Endothelial cell of umbilical vein (primary cell): ENCODE measurements around the gene SAMD4B. TPM values are rescaled to one million over a fixed set of nuclear protein-coding genes. Genes with fewer than 3 reads are reported as not detected.

Source experiments
- BruUV-seq: library from RNA; stranded (reverse); fragments of 400-500 nt; replicated peaks from 2 replicates; lab custom pipeline; 2021; lab: Mats Ljungman, UMichigan
- CTCF ChIA-PET: fragments of 300-600, 350-600 bp; sonication (Branson Sonifier 250); formaldehyde crosslinking; loops from one replicate; lab custom pipeline; 2021; ENCODE audit warnings: antibody characterized with exemption, inconsistent platforms; lab: Charles Lee
- POLR2A ChIA-PET: fragments of 300-600, 350-600 bp; sonication (Branson Sonifier 250); formaldehyde crosslinking; loops from one replicate; lab custom pipeline; 2021; ENCODE audit warnings: antibody characterized with exemption, inconsistent platforms; lab: Charles Lee
- DNase-seq: peaks from one replicate; pipeline ENCODE4 v3.0.0-alpha.2; 2011; ENCODE audit warnings: low read depth, low spot score
- FAIRE-seq: peaks from 2 replicates; lab custom pipeline; 2011; peaks lifted over from hg19 to GRCh38; lab: Jason Lieb, UNC
- H2AFZ ChIP-seq: 2 replicates; pipeline ENCODE4 v1.6.0; 2012; ENCODE audit warnings: low read depth, low read length, control low read depth, inconsistent platforms
- H3K27ac ChIP-seq: 2 replicates; pipeline ENCODE4 v1.5.1; 2011; ENCODE audit warnings: low read depth, mild to moderate bottlenecking, control low read depth, low read length, moderate library complexity; ENCODE audit not compliant: insufficient read depth
- H3K27me3 ChIP-seq, 2 experiments: 2 replicates each; pipeline versions ENCODE4 v1.6.0 to v1.6.1; 2011; ENCODE audit warnings: low read length in 2 of 2, mixed read lengths in 1 of 2; ENCODE audit not compliant: control insufficient read depth in 2 of 2, insufficient read depth in 2 of 2
- H3K36me3 ChIP-seq, 2 experiments: 2 replicates in 1 of 2; 3 replicates in 1 of 2; pipeline ENCODE4 v1.5.1; 2011; ENCODE audit warnings: low read length in 2 of 2, mild to moderate bottlenecking in 1 of 2, moderate library complexity in 1 of 2; ENCODE audit not compliant: control insufficient read depth in 2 of 2, insufficient read depth in 2 of 2; ENCODE audit errors: extremely low read depth in 1 of 2
- H3K4me1 ChIP-seq: 3 replicates; pipeline ENCODE4 v1.5.1; 2011; ENCODE audit warnings: mild to moderate bottlenecking, low read length; ENCODE audit not compliant: control insufficient read depth, insufficient read depth; ENCODE audit errors: extremely low read depth
- H3K4me2 ChIP-seq: 2 replicates; pipeline ENCODE4 v1.6.1; 2011; ENCODE audit warnings: low read length, control low read depth, mixed read lengths; ENCODE audit not compliant: insufficient read depth
- H3K4me3 ChIP-seq, 3 experiments: fragments of 200-600 bp in 1 of 3; sonication (generic), shearing (Covaris generic) in 1 of 3; replicated peaks in 1 of 3; 2 replicates each; pipeline ENCODE4 v1.5.1; 2011 to 2016; ENCODE audit warnings: control low read depth in 3 of 3, low read length in 3 of 3, mild to moderate bottlenecking in 2 of 3, inconsistent platforms in 1 of 3, low read depth in 1 of 3, moderate library complexity in 1 of 3; ENCODE audit not compliant: insufficient read depth in 1 of 3
- H3K79me2 ChIP-seq: 2 replicates; pipeline ENCODE4 v1.6.0; 2012; ENCODE audit warnings: low read length, inconsistent platforms; ENCODE audit not compliant: control insufficient read depth, insufficient read depth
- H3K9ac ChIP-seq: replicated peaks from 2 replicates; pipeline ENCODE3; 2011; ENCODE audit warnings: low read length, control low read depth; ENCODE audit not compliant: insufficient read depth; ENCODE audit errors: extremely low read depth
- H3K9me1 ChIP-seq: replicated peaks from 3 replicates; pipeline ENCODE4 v1.6.0; 2011; ENCODE audit warnings: mild to moderate bottlenecking, low read length; ENCODE audit not compliant: control insufficient read depth, insufficient read depth; ENCODE audit errors: extremely low read depth
- H3K9me3 ChIP-seq: replicated peaks from 2 replicates; pipeline ENCODE4 v1.5.1; 2012; ENCODE audit warnings: low read length, inconsistent platforms; ENCODE audit not compliant: control insufficient read depth, insufficient read depth
- H4K20me1 ChIP-seq: replicated peaks from 2 replicates; pipeline ENCODE3; 2011; ENCODE audit warnings: mild to moderate bottlenecking, low read length; ENCODE audit not compliant: control insufficient read depth, insufficient read depth; ENCODE audit errors: extremely low read depth
- EZH2 ChIP-seq: IDR thresholded peaks from 2 replicates; pipeline ENCODE4 v1.6.1; 2012; ENCODE audit warnings: borderline replicate concordance, low read depth, mild to moderate bottlenecking, moderate library complexity, low read length, inconsistent platforms; ENCODE audit not compliant: severe bottlenecking
- FOS ChIP-seq: IDR thresholded peaks from 2 replicates; pipeline ENCODE4 v1.6.1; 2011; ENCODE audit warnings: mild to moderate bottlenecking, low read length, moderate library complexity, borderline replicate concordance; ENCODE audit not compliant: insufficient read depth
- GATA2 ChIP-seq: IDR thresholded peaks from 2 replicates; pipeline ENCODE4 v1.7.0; 2011; ENCODE audit warnings: low read depth, mild to moderate bottlenecking, moderate library complexity, mixed read lengths, low read length; ENCODE audit not compliant: insufficient read length, insufficient read depth
- JUN ChIP-seq: IDR thresholded peaks from 2 replicates; pipeline ENCODE4 v1.6.1; 2011; ENCODE audit warnings: borderline replicate concordance, low read depth; ENCODE audit not compliant: insufficient read length, insufficient read depth
- MYC ChIP-seq: IDR thresholded peaks from one replicate; pipeline ENCODE4 v1.6.1; 2011; ENCODE audit warnings: mild to moderate bottlenecking, low read depth, low read length
- POLR2A ChIP-seq: IDR thresholded peaks from 2 replicates; pipeline ENCODE4 v1.6.1; 2012; ENCODE audit warnings: low read depth, mild to moderate bottlenecking, control low read depth, low read length
- POLR2AphosphoS5 ChIP-seq: IDR thresholded peaks from 2 replicates; pipeline ENCODE4 v1.6.1; 2012; ENCODE audit warnings: low read depth, mild to moderate bottlenecking, control low read depth, low read length, moderate library complexity; ENCODE audit not compliant: insufficient read depth
- dilution Hi-C: fragments of 300-500 bp; cut with MboI; formaldehyde crosslinking; loops from one replicate; pipeline ENCODE4 v1.15.0; 2019; ENCODE audit warnings: low sequenced_read_pairs; ENCODE audit not compliant: extremely low pct_ligation_motif_present
- intact Hi-C: fragments of 100-400 bp; cut with micrococcal nuclease; formaldehyde crosslinking; loops from one replicate; pipeline ENCODE4 v1.10.0; 2022
- polyA plus RNA-seq, 4 experiments: library from polyadenylated mRNA; depleted of rRNA in 3 of 4; stranded (reverse) in 3 of 4; unstranded in 1 of 4; fragments of >200 nt; gene quantifications; 2 replicates each; pipeline versions ENCODE4 v1.2.1 to v1.2.3, GENCODE V29; 2011 to 2012; ENCODE audit warnings: missing spikeins in 1 of 4
- total RNA-seq: library from RNA; stranded (reverse); gene quantifications from 2 replicates; pipeline ENCODE4 v1.2.3, GENCODE V29; 2021
- TF ChIP-seq, protein P1 (sequence below): IDR thresholded peaks from 2 replicates; pipeline ENCODE4 v1.6.1; 2011; ENCODE audit not compliant: insufficient read depth, insufficient read length
- TF ChIP-seq, protein P2 (sequence below), 2 donors: IDR thresholded peaks; 1 replicate in 1 of 2; 2 replicates in 1 of 2; pipeline ENCODE4 v1.5.1; 2011; ENCODE audit warnings: low read length in 2 of 2, mild to moderate bottlenecking in 2 of 2, moderate library complexity in 2 of 2, control low read depth in 1 of 2, inconsistent platforms in 1 of 2, low read depth in 1 of 2; ENCODE audit not compliant: insufficient read depth in 1 of 2; ENCODE audit errors: extremely low read depth in 1 of 2

SAMD4B gene
- total and polyA plus RNA-seq, 2 donors (not counting 3 experiments of a cell fraction or from before 2014, with no cell fraction given), result 82.1 to 84.2 TPM

DNA sequence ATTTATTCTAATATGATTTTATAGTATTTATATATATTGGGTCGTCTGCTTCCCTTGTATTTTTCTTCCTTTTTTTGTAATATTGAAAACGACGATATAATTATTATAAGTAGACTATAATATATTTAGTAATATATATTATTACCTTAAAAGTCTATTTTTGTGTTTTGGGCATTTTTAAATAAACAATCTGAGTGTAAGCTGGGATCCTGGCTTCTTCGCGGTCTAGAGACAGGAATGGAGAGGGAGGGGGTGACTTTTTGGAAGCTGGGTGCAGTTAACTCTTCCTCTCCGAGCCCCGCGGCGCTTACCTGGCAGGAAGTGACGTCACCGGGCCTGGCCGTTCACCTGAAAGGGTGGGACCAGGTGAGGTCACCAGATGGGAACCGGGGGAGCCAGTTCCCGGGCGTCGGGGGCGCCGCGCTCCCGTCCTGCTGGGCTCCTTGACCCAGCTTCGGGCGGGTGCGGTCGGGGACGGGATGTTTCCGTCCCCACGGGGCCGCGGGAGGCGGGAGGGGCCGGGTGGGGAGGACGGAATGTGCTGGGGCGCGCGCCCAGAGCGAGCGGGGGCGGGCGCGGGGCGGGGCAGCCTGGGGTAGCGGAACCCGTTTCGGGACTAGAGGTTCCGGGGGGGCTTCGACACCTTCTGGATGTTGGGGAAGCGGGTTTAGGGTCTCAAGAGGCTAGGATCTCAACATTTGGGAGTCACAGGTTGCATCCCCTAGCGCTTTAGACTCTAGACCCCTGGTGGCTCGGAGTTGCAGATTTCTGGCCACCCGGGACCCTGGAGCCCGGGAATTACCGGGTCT, 67.2 kb downstream of the SAMD4B start:
- Histone ChIP-seq H3K4me2 (peak overlapping the region; percentile 82), H3K9me3 (no peaks in the 10 kb centered on the region), H3K4me1 (peaks cover 41% of the 10 kb centered on the region), H2AFZ (peak overlapping the region; percentile 29), H3K9ac (peak overlapping the region; percentile 80), H3K27me3 (no peaks in the 10 kb centered on the region), H4K20me1 (no peaks in the 10 kb centered on the region), H3K9me1 (no peaks in the 10 kb centered on the region), H3K79me2 (peaks cover 28% of the 10 kb centered on the region), H3K27ac (peak overlapping the region; percentile 83), H3K36me3 (no peaks in the 10 kb centered on the region), H3K4me3 (peak overlapping the region; percentile 34 to 52 (median 38))
- intact Hi-C loops, result no loop called here
- FAIRE-seq (peak; percentile 47), DNase-seq (peak; percentile 55)
- ChIA-PET CTCF (interaction anchor here (2.3 to 5.0 kb wide), 2 partner anchors 12 to 18 kb away, joined by 6 to 42 read pairs; partner anchors contain the start of genes MED29 and PAF1), POLR2A (interaction anchor here (1.0 kb wide), 1 partner anchor 26 kb away, joined by 3 read pairs; the partner anchor contains the start of gene RPS16)
- TF ChIP-seq POLR2AphosphoS5, result no peak
- TF ChIP-seq GATA2, result no peak
- peak; percentile 66 for TF ChIP-seq POLR2A
- peak; percentile 18 for TF ChIP-seq FOS
- TF ChIP-seq, protein P1, sequence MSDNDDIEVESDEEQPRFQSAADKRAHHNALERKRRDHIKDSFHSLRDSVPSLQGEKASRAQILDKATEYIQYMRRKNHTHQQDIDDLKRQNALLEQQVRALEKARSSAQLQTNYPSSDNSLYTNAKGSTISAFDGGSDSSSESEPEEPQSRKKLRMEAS, result no peak
- TF ChIP-seq MYC, result no peak
- TF ChIP-seq JUN, result peak; percentile 29
- TF ChIP-seq, protein P2, sequence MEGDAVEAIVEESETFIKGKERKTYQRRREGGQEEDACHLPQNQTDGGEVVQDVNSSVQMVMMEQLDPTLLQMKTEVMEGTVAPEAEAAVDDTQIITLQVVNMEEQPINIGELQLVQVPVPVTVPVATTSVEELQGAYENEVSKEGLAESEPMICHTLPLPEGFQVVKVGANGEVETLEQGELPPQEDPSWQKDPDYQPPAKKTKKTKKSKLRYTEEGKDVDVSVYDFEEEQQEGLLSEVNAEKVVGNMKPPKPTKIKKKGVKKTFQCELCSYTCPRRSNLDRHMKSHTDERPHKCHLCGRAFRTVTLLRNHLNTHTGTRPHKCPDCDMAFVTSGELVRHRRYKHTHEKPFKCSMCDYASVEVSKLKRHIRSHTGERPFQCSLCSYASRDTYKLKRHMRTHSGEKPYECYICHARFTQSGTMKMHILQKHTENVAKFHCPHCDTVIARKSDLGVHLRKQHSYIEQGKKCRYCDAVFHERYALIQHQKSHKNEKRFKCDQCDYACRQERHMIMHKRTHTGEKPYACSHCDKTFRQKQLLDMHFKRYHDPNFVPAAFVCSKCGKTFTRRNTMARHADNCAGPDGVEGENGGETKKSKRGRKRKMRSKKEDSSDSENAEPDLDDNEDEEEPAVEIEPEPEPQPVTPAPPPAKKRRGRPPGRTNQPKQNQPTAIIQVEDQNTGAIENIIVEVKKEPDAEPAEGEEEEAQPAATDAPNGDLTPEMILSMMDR (IDR thresholded peaks at IDR 0.05; ENCODE audit: extremely low read depth in 1 of 2, insufficient read depth in 1 of 2, low read depth in 1 of 2, low read length in 2 of 2), result peak in 1 of 2 donors; percentile 11
- TF ChIP-seq EZH2, result no peak
- BruUV-seq, result TSS peak; percentile 44
- dilution Hi-C loops, result no loop called here
